GM06990 (cell line): ENCODE results near the gene MAPK4.
"Not testable (repeated sequence)": the region's sequence is repeated elsewhere in the genome, so short reads cannot be mapped to it uniquely, and the experiment has no call there.

Experiments
- DNase-seq: peaks from one replicate; pipeline ENCODE4 v3.0.0-alpha.2; 2011; ENCODE audit not compliant: insufficient read length; ENCODE audit errors: extremely low read depth
- H3K27me3 ChIP-seq: replicated peaks from 2 replicates; pipeline ENCODE4 v1.6.0; 2011; ENCODE audit warnings: low read length; ENCODE audit not compliant: control insufficient read depth, insufficient read depth
- H3K36me3 ChIP-seq: 2 replicates; pipeline ENCODE4 v1.5.1; 2011; ENCODE audit warnings: low read length; ENCODE audit not compliant: control insufficient read depth, insufficient read depth
- H3K4me3 ChIP-seq: replicated peaks from 2 replicates; pipeline ENCODE4 v1.5.1; 2011; ENCODE audit warnings: low read depth, mild to moderate bottlenecking, control low read depth, low read length
- CTCF ChIP-seq: IDR thresholded peaks from 2 replicates; pipeline ENCODE4 v1.5.1; 2011; ENCODE audit warnings: low read length, control low read depth, mild to moderate bottlenecking, inconsistent platforms; ENCODE audit not compliant: insufficient read depth, poor library complexity, severe bottlenecking

The MAPK4 gene

DNA sequence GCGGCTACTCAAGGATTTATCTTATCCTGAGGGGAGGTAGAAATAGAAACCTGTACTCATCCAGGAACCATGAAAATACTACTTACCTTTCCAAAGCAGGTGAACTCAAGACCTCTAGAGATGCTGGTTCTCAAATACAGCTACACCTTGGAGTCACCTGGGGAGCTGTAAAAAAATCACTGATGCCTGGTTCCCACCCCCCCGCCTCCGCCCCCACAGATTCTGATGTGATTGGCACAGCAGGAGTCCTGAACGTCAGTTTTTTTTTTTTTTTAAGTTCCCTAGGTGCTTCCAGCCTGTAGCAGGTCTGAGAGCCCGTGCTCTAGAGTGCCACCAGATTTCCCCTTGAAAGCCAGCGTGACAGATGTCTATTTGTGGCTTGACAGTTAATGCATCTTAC, 146.3 kb downstream of the MAPK4 start:
- no peak for TF ChIP-seq CTCF
- DNase-seq: no peak

GRCh38 chr18:50706651-50707050, 146.8 kb downstream of the MAPK4 start:
- Histone ChIP-seq H3K27me3 (no peaks in the 10 kb centered on the region; the same call in 1 of the 2 replicates), H3K36me3 (no peaks in the 10 kb centered on the region), H3K4me3 (no peak overlapping the region)
- DNase-seq: no peak
- no peak for TF ChIP-seq CTCF

More for the DNA sequence above, 146.3 kb downstream of the MAPK4 start:
- H3K27me3 ChIP-seq: no peaks in the 10 kb centered on the region
- H3K4me3 ChIP-seq: no peak overlapping the region
- no peaks in the 10 kb centered on the region for H3K36me3 ChIP-seq

GRCh38 chr18:50707297-50707696, 147.4 kb downstream of the MAPK4 start:
- not testable (repeated sequence) for H3K36me3 ChIP-seq, H3K27me3 ChIP-seq, DNase-seq, H3K4me3 ChIP-seq

DNA sequence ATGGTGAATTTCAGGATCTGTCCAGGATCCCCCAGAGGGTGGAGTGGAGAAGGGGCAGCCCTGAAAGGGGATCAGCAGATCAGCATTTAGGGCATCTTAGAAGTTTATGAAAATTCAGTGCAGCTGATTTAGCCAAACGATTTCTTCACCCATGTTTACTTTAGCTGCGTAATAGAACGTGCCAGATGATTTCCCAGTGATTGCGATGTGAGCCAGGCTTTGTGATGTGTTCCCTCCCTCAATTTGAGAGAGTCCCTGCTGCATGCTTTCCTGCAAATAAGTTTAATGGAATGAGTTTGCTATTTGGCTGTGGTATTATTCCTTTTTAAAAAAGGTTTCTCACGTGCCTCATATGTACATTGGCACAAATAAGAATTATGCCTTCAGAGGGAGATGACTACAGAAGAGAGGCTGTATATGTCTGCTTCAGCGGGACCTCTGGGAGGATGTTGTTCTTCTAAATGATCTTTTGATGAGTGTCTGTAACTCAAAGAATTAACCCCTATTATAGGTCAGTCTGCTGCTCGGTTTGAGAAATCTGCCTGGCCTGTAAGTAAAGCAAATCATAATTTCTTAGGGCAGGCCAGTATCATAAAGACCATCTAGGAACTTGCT, 148.1 kb downstream of the MAPK4 start:
- no peak for DNase-seq
- no peaks in the 10 kb centered on the region; the same call in 1 of the 2 replicates for H3K27me3 ChIP-seq

DNA sequence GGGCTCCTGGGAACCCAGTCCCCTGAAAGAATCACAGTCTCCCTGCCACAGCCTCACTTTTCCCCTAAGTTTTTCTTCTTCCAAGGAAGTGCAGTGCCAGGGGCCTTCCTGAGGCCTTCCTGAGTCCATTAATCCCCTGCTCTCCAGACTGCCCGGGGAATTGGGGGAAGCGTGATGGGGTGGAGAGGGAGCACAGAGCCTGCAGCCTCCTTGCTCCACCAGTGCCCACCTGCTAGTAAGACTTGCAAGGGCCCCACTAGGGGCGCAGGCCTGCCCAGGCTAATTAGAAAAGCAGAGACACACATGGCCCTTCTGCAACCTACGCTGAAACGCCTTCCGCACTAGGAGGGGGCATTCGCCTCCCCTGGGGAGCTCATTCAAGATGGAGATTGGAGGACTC, 149.3 kb downstream of the MAPK4 start:
- H3K4me3 ChIP-seq: no peak overlapping the region
- H3K36me3 ChIP-seq: no peaks in the 10 kb centered on the region
- no peak for DNase-seq
- H3K27me3 ChIP-seq: no peaks in the 10 kb centered on the region; the same call in 1 of the 2 replicates
- TF ChIP-seq CTCF: peak; percentile 17

More for the DNA sequence above, 148.1 kb downstream of the MAPK4 start:
- TF ChIP-seq CTCF: no peak
- Histone ChIP-seq H3K36me3 (no peaks in the 10 kb centered on the region), H3K4me3 (no peak overlapping the region)

DNA sequence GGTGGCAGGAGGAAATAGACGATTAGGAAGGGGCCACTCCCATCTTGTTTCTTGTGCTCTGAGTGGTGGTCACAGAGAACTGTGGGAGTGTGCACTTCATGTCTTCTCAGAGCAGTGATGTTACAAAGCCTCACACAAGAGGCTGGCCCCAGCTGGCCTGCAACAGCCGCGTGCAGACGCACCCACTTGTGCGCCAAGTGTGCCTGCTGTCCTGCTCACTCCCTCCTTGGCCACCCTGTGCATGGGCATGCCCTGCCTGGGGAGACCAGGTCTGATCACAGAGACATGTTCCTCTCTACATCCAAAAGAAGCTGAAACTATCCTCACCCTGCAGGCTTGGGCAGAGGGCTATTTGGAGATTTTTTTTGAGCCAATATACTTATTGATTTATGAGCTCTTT, 151.5 kb downstream of the MAPK4 start:
- no peak overlapping the region for H3K4me3 ChIP-seq
- DNase-seq: no peak
- H3K27me3 ChIP-seq: no peaks in the 10 kb centered on the region; the same call in 1 of the 2 replicates
- no peaks in the 10 kb centered on the region for H3K36me3 ChIP-seq
- TF ChIP-seq CTCF: no peak
